HG03060 (cell line): ENCODE measurements around the gene CHCHD6.

ENCODE experiments used
- ATAC-seq: cut with Tn5 transposase; IDR thresholded peaks from one replicate; pipeline ENCODE4 v1.9.1; 2021; ENCODE audit warnings: low read depth, moderate number of reproducible peaks; ENCODE audit not compliant: unreplicated experiment

The CHCHD6 gene

GRCh38 chr3:126854666-126855065, 150.6 kb downstream of the CHCHD6 start:
- ATAC-seq: no peak

- no peak for ATAC-seq
Observed at GRCh38 chr3:126855374-126855773, 151.3 kb downstream of the CHCHD6 start.

- ATAC-seq: no peak
Observed at GRCh38 chr3:126857928-126858327, 153.9 kb downstream of the CHCHD6 start.

- no peak for ATAC-seq
Observed at GRCh38 chr3:126858401-126858800, 154.4 kb downstream of the CHCHD6 start.

- ATAC-seq: no peak
Observed at GRCh38 chr3:126858887-126859286, 154.8 kb downstream of the CHCHD6 start.

GRCh38 chr3:126859415-126860246, 155.6 kb downstream of the CHCHD6 start:
- ATAC-seq: no peak

GRCh38 chr3:126865736-126866135, 161.7 kb downstream of the CHCHD6 start:
- ATAC-seq: no peak

GRCh38 chr3:126866175-126866759, 162.2 kb downstream of the CHCHD6 start:
- no peak for ATAC-seq

- no peak for ATAC-seq
Observed at GRCh38 chr3:126867190-126867862, 163.3 kb downstream of the CHCHD6 start.

- ATAC-seq: no peak
Observed at GRCh38 chr3:126867863-126868200, 163.8 kb downstream of the CHCHD6 start.

- ATAC-seq: no peak
Observed at GRCh38 chr3:126870608-126871210, 166.7 kb downstream of the CHCHD6 start.

- ATAC-seq: no peak
Observed at GRCh38 chr3:126872701-126873342, 168.8 kb downstream of the CHCHD6 start.

- ATAC-seq: no peak
Observed at GRCh38 chr3:126873416-126873815, 169.4 kb downstream of the CHCHD6 start.

- ATAC-seq: no peak
Observed at GRCh38 chr3:126878664-126879063, 174.6 kb downstream of the CHCHD6 start.

- ATAC-seq: no peak
Observed at GRCh38 chr3:126880901-126881300, 176.9 kb downstream of the CHCHD6 start.

- ATAC-seq: no peak
Observed at GRCh38 chr3:126881861-126882260, 177.8 kb downstream of the CHCHD6 start.

- no peak for ATAC-seq
Observed at GRCh38 chr3:126883241-126883640, 179.2 kb downstream of the CHCHD6 start.

- no peak for ATAC-seq
Observed at GRCh38 chr3:126885425-126885824, 181.4 kb downstream of the CHCHD6 start.

GRCh38 chr3:126886217-126886616, 182.2 kb downstream of the CHCHD6 start:
- no peak for ATAC-seq

- no peak for ATAC-seq
Observed at GRCh38 chr3:126887686-126888085, 183.6 kb downstream of the CHCHD6 start.
